ENCODE results near the gene STK32B.
"Not testable (repeated sequence)": the region's sequence is repeated elsewhere in the genome, so short reads cannot be mapped to it uniquely, and the experiment has no call there.

Gene STK32B

DNA sequence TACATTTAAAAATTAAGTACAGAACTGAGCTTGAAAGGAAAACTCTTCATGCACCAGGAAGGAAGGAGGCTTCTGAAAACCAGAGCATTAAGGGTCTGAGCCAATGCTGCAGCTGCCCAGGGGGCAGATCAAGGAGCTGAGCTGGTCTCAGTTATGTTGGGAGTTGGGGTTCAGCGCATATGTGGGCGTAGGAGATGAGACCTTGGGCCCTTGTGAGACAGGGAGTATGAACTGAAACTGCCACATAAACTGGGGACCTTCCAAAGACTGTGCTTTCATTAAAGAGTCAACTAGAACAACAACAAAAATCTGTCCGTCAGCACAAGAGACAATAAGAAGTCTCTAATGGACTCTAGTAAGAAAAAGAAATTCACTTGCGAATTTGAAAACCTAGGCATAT lies 226.9 kb downstream of the STK32B start:
- H3K4me3 ChIP-seq (ENCODE audit: low read depth, low read length), result no peak overlapping the region
- H3K27ac ChIP-seq, result no peak overlapping the region
- no peak for DNase-seq
- TF ChIP-seq, protein P1, sequence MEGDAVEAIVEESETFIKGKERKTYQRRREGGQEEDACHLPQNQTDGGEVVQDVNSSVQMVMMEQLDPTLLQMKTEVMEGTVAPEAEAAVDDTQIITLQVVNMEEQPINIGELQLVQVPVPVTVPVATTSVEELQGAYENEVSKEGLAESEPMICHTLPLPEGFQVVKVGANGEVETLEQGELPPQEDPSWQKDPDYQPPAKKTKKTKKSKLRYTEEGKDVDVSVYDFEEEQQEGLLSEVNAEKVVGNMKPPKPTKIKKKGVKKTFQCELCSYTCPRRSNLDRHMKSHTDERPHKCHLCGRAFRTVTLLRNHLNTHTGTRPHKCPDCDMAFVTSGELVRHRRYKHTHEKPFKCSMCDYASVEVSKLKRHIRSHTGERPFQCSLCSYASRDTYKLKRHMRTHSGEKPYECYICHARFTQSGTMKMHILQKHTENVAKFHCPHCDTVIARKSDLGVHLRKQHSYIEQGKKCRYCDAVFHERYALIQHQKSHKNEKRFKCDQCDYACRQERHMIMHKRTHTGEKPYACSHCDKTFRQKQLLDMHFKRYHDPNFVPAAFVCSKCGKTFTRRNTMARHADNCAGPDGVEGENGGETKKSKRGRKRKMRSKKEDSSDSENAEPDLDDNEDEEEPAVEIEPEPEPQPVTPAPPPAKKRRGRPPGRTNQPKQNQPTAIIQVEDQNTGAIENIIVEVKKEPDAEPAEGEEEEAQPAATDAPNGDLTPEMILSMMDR (IDR thresholded peaks at IDR 0.05; ENCODE audit: low read depth, low read length), result no peak
- H3K36me3 ChIP-seq, result no peaks in the 10 kb centered on the region
- no peaks in the 10 kb centered on the region for H3K27me3 ChIP-seq (ENCODE audit: insufficient read depth, low read depth, severe bottlenecking)
- H3K9me3 ChIP-seq (ENCODE audit: severe bottlenecking), result no peaks in the 10 kb centered on the region

DNA sequence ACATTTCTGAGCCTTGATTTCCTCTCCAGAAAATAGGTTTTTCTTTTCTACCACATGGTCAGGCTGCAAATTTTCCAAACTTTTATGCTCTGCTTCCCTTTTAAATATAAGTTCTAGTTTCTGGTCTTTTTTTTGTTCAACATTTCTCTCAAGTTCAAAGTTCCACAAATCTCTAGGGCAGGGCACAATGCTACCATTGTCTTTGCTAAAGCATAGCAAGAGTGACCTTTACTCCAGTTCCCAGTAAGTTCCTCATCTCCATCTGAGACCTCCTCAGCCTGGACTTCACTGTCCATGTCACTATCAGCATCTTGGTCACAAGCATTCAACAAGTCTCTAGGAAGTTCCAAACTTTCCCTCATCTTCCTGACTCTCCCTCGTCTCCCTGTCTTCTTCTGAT lies 228.8 kb downstream of the STK32B start:
- H3K4me3 ChIP-seq (ENCODE audit: low read depth, low read length); H3K27ac ChIP-seq; DNase-seq: not testable (repeated sequence)

DNA sequence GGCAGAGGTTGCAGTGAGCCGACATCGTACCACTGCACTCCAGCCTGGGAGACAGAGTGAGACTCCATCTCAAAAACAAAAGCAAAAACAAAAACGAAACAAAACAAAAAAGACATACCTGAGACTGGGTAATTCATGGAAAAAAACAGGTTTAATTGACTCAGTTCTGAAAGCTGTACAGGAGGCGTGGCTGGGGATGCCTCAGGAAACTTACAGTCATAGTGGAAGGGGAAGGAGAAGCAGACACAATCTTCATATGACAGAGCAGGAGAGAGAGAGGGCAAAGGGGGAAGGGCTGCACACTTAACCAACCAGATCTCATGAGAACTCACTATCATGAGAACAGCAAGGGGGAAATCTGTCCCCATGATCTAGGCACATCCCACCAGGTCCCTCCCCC lies 229.5 kb downstream of the STK32B start:
- H3K27me3 ChIP-seq (ENCODE audit: insufficient read depth, low read depth, severe bottlenecking), result no peaks in the 10 kb centered on the region
- H3K27ac ChIP-seq, result no peak overlapping the region
- no peak overlapping the region for H3K4me3 ChIP-seq (ENCODE audit: low read depth, low read length)
- DNase-seq, result no peak
- H3K9me3 ChIP-seq (ENCODE audit: severe bottlenecking), result no peaks in the 10 kb centered on the region
- no peaks in the 10 kb centered on the region for H3K36me3 ChIP-seq
- TF ChIP-seq, protein P1 (IDR thresholded peaks at IDR 0.05; ENCODE audit: low read depth, low read length), result no peak

More for the DNA sequence above, 228.8 kb downstream of the STK32B start:
- H3K9me3 ChIP-seq (ENCODE audit: severe bottlenecking); H3K36me3 ChIP-seq; H3K27me3 ChIP-seq (ENCODE audit: insufficient read depth, low read depth, severe bottlenecking): not testable (repeated sequence)

DNA sequence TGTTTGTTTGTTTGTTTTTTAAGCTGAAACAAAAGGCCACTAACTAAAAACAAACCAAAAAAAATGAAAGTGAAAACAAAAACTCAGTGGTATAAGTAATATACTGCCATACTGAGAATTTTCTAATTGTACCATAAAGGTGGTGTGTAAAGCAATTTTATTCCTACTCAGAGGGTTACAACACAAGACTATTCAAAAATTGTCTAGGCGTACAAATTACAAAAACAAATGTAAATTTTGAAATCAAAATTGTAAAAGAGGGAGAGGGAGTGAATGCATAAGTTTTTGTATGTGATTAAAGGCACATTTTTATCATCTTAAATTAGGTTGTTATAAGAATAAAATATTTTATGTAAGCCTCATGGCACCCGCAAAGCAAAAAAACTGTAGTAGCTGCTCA lies 232.6 kb downstream of the STK32B start:
- Histone ChIP-seq H3K9me3 (ENCODE audit: severe bottlenecking) (no peaks in the 10 kb centered on the region), H3K36me3 (no peaks in the 10 kb centered on the region), H3K27ac (no peak overlapping the region), H3K4me3 (ENCODE audit: low read depth, low read length) (no peak overlapping the region), H3K27me3 (ENCODE audit: insufficient read depth, low read depth, severe bottlenecking) (no peaks in the 10 kb centered on the region)
- TF ChIP-seq, protein P1 (IDR thresholded peaks at IDR 0.05; ENCODE audit: low read depth, low read length), result no peak
- no peak for DNase-seq

DNA sequence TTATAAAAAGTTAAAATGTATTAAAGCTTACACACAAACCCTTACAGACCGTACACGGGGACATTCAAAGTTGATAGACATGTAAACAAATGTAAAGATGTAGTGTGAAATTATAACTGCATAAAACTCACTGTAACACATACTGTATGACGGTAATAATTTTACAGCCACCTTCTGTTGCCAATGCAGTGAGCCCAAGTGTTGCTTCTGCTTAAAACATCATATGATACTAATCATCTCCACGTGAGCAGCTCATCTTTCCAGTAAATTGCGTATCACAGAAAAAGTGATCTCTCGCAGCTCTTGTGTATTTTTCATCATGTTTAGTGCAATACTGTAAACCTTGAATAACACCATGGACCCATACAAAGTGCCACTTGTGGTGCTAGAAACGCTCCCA lies 233.2 kb downstream of the STK32B start:
- TF ChIP-seq, protein P1 (IDR thresholded peaks at IDR 0.05; ENCODE audit: low read depth, low read length), result no peak
- H3K36me3 ChIP-seq, result no peaks in the 10 kb centered on the region
- no peak overlapping the region for H3K27ac ChIP-seq

DNA sequence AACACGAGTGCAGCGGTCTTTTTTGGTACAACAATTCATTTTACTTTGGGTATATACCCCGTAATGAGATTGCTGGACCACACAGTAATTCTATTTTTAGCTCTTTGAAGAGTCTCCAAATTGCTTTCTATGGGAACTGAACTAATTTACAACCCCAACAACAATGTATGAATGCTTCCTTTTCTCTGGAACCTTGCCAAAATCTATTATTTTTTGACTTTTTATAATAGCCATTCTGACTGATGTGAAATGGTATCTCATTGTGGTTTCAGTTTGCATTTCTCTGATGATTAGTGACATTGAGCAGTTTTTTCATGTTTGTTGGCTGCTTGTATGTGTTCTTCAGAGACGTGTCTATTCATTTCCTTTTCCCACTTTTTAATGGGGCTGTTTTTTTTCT lies 240.8 kb downstream of the STK32B start:
- no peak overlapping the region for H3K4me3 ChIP-seq (ENCODE audit: low read depth, low read length)

More for the DNA sequence above, 233.2 kb downstream of the STK32B start:
- Histone ChIP-seq H3K27me3 (ENCODE audit: insufficient read depth, low read depth, severe bottlenecking) (no peaks in the 10 kb centered on the region), H3K9me3 (ENCODE audit: severe bottlenecking) (no peaks in the 10 kb centered on the region), H3K4me3 (ENCODE audit: low read depth, low read length) (no peak overlapping the region)
- DNase-seq, result no peak

DNA sequence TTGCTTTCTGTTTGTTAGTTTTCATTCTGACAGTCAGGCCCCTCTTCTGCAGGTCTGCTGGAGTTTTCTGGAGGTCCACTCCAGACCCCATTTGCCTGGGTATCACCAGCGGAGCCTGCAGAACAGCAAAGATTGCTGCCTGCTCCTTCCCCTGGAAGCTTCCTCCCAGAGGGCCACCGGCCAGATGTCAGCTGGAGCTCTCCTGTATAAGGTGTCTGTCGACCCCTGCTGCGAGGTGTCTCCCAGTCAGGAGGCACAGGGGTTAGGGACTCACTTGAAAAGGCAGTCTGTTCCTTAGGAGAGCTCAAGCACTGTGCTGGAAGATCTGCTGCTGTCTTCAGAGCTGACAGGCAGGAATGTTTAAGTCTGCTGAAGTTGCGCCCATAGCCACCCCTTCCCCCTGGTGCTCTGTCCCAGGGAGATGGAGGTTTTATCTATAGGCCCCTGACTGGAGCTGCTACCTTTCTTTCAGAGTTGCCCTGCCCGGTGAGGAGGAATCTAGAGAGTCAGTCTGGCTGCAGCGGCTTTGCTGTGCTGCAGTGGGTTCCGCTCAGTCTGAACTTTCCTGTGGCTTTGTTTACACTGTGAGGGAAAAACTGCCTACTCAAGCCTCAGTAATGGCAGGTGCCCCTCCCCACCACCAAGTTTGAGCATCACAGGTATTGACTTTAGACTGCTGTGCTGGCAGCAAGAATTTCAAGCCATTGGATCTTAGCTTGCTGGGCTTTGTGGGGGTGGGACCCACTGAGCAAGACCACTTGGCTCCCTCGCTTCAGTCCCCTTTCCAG lies 246.9 kb downstream of the STK32B start:
- not testable (repeated sequence) for H3K4me3 ChIP-seq (ENCODE audit: low read depth, low read length); DNase-seq; H3K9me3 ChIP-seq (ENCODE audit: severe bottlenecking); H3K36me3 ChIP-seq; H3K27me3 ChIP-seq (ENCODE audit: insufficient read depth, low read depth, severe bottlenecking); H3K27ac ChIP-seq

More for the DNA sequence above, 240.8 kb downstream of the STK32B start:
- Histone ChIP-seq H3K36me3 (no peaks in the 10 kb centered on the region), H3K27me3 (ENCODE audit: insufficient read depth, low read depth, severe bottlenecking) (no peaks in the 10 kb centered on the region), H3K27ac (no peak overlapping the region), H3K9me3 (ENCODE audit: severe bottlenecking) (no peaks in the 10 kb centered on the region)
- no peak for DNase-seq
- TF ChIP-seq, protein P1 (IDR thresholded peaks at IDR 0.05; ENCODE audit: low read depth, low read length), result no peak
